A673 (cell line): ENCODE measurements around the gene RPN1. TPM values are rescaled to one million over a fixed set of nuclear protein-coding genes. Genes with fewer than 3 reads are reported as not detected.

Experiments used
- BruUV-seq: library from RNA; stranded (reverse); fragments of 400-500 nt; replicated peaks from 2 replicates; lab custom pipeline; 2021; lab: Mats Ljungman, UMichigan
- CTCF ChIA-PET: fragments of 300-600 bp; sonication (Branson Sonifier 250); formaldehyde crosslinking; loops from one replicate; lab custom pipeline; 2022; ENCODE audit warnings: antibody characterized with exemption; lab: Charles Lee
- POLR2A ChIA-PET: fragments of 300-600 bp; sonication (Branson Sonifier 250); formaldehyde crosslinking; loops from one replicate; lab custom pipeline; 2022; ENCODE audit warnings: antibody characterized with exemption; ENCODE audit not compliant: low non-redundant PET; lab: Charles Lee
- DNase-seq: peaks from one replicate; pipeline ENCODE4 v3.0.0-alpha.2; 2015; ENCODE audit warnings: low spot score
- H3K27ac ChIP-seq: fragments of 200-600 bp; sonication (generic); 2 replicates; pipeline ENCODE4 v1.5.1; 2016; ENCODE audit warnings: mixed run types, low read depth, mild to moderate bottlenecking, mixed read lengths, antibody characterized with exemption, low read length; ENCODE audit not compliant: poor library complexity, severe bottlenecking
- H3K27me3 ChIP-seq: fragments of 200-600 bp; sonication (generic); replicated peaks from 2 replicates; pipeline ENCODE4 v1.6.1; 2017; ENCODE audit warnings: mixed run types, low read depth, mild to moderate bottlenecking, mixed read lengths, antibody characterized with exemption, low read length; ENCODE audit not compliant: insufficient read depth, poor library complexity
- H3K36me3 ChIP-seq: fragments of 200-600 bp; sonication (generic); 2 replicates; pipeline ENCODE4 v1.6.1; 2016; ENCODE audit warnings: mixed run types, mild to moderate bottlenecking, mixed read lengths, antibody characterized with exemption, low read length; ENCODE audit not compliant: insufficient read depth, poor library complexity, severe bottlenecking
- H3K4me1 ChIP-seq: fragments of 200-600 bp; sonication (generic); 2 replicates; pipeline ENCODE4 v1.6.1; 2017; ENCODE audit warnings: mixed run types, mild to moderate bottlenecking, mixed read lengths, antibody characterized with exemption, low read length; ENCODE audit not compliant: insufficient read depth, poor library complexity, severe bottlenecking
- H3K4me3 ChIP-seq: fragments of 200-600 bp; sonication (generic); 2 replicates; pipeline ENCODE4 v1.5.1; 2016; ENCODE audit warnings: low read depth, mixed run types, mild to moderate bottlenecking, mixed read lengths, low read length; ENCODE audit not compliant: poor library complexity, severe bottlenecking
- H3K9me3 ChIP-seq: fragments of 200-600 bp; sonication (generic); 2 replicates; pipeline ENCODE4 v1.6.1; 2016; ENCODE audit warnings: mixed run types, low read depth, mild to moderate bottlenecking, mixed read lengths, antibody characterized with exemption, low read length; ENCODE audit not compliant: poor library complexity, severe bottlenecking
- CTCF ChIP-seq: fragments of 300-800, 200-600 bp; sonication (generic); conservative IDR thresholded peaks from 2 replicates; pipeline ENCODE4 v1.5.1; 2017; ENCODE audit warnings: low read depth, mild to moderate bottlenecking, antibody characterized with exemption, low read length, moderate library complexity, mixed read lengths
- EZH2 ChIP-seq: fragments of 200-600 bp; sonication (generic); IDR thresholded peaks from 2 replicates; pipeline ENCODE4 v1.6.1; 2017; ENCODE audit warnings: borderline replicate concordance, low read depth, mild to moderate bottlenecking, mixed read lengths, antibody characterized with exemption, low read length; ENCODE audit not compliant: poor library complexity, severe bottlenecking
- intact Hi-C: fragments of 100-400 bp; cut with micrococcal nuclease; formaldehyde crosslinking; loops from one replicate; pipeline ENCODE4 v1.10.0; 2022; ENCODE audit not compliant: unreplicated experiment
- total RNA-seq: library from RNA; stranded (reverse); gene quantifications from 2 replicates; pipeline ENCODE4 v1.2.3, GENCODE V29; 2021

Gene RPN1
- total RNA-seq, 1 experiment from 2014 or later: 254 TPM

- POLR2A ChIA-PET: interaction anchor here (0.7 kb wide), 1 partner anchor 303 kb away, joined by 10 read pairs; no protein-coding TSS in a partner anchor
Measured at GRCh38 chr3:128697341-128697740, 46.7 kb upstream of the RPN1 start.

GRCh38 chr3:128693696-128694095, 43.1 kb upstream of the RPN1 start:
- peak; percentile 32 for DNase-seq
- Histone ChIP-seq H3K9me3 (no peaks in the 10 kb centered on the region), H3K36me3 (no peaks in the 10 kb centered on the region), H3K4me3 (no peak overlapping the region), H3K27ac (no peak overlapping the region), H3K27me3 (no peaks in the 10 kb centered on the region), H3K4me1 (no peaks in the 10 kb centered on the region)
- POLR2A ChIA-PET: no interaction called here
- CTCF ChIA-PET: no interaction called here
- no TSS peak for BruUV-seq
- TF ChIP-seq CTCF (no peak), EZH2 (no peak)
- intact Hi-C loops: no loop called here

More at GRCh38 chr3:128697341-128697740, 46.7 kb upstream of the RPN1 start:
- Histone ChIP-seq H3K9me3 (no peaks in the 10 kb centered on the region), H3K27me3 (no peaks in the 10 kb centered on the region), H3K27ac (no peak overlapping the region), H3K4me3 (no peak overlapping the region), H3K36me3 (no peaks in the 10 kb centered on the region), H3K4me1 (no peaks in the 10 kb centered on the region)
- TF ChIP-seq CTCF (no peak), EZH2 (no peak)
- BruUV-seq: no TSS peak
- no peak for DNase-seq
- CTCF ChIA-PET: no interaction called here
- intact Hi-C loops: no loop called here

- CTCF ChIA-PET: interaction anchor here (0.6 to 1.3 kb wide), 2 partner anchors 9 to 1233 kb away, joined by 3 to 6 read pairs; no protein-coding TSS in a partner anchor
- Histone ChIP-seq H3K27me3 (no peaks in the 10 kb centered on the region), H3K36me3 (no peaks in the 10 kb centered on the region), H3K4me1 (no peaks in the 10 kb centered on the region), H3K9me3 (no peaks in the 10 kb centered on the region), H3K4me3 (no peak overlapping the region), H3K27ac (no peak overlapping the region)
- POLR2A ChIA-PET: no interaction called here
- DNase-seq: no peak
- no peak for TF ChIP-seq EZH2
- no peak for TF ChIP-seq CTCF
- no TSS peak for BruUV-seq
- intact Hi-C loops: no loop called here
Measured at GRCh38 chr3:128689060-128689459, 38.4 kb upstream of the RPN1 start.
